NCI-H2196 treated with DMSO at 0.1 percent for 48 hours (cell line): ENCODE results near the gene LEPROT.

Experiments used
- DNase-seq: peaks from one replicate; lab custom pipeline; 2025; ENCODE audit not compliant: unreplicated experiment; lab: John Stamatoyannopoulos, UW

Gene LEPROT

DNA sequence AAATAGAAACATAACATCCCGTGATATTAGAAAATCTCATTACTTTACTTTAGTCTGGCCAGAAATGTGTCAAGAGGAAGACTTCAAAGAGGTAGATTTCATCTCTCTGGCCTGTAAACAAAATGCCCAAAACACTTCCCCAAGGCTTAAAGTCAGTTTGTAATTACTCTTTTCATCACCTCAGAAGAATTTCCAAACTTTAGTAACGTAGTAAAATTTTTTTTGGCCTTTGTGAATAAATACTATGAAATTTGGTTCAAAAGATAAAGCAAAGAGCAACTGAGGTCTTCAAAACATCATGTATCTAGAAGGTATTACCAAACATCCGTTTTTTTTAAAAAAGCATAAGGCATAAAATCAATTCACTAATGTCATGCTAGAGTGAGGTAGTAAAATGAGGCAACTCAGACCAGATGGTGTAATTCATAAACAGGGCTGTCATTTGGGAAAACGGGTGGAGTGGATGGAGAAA is 51.4 kb downstream of the LEPROT start:
- no peak for DNase-seq

DNA sequence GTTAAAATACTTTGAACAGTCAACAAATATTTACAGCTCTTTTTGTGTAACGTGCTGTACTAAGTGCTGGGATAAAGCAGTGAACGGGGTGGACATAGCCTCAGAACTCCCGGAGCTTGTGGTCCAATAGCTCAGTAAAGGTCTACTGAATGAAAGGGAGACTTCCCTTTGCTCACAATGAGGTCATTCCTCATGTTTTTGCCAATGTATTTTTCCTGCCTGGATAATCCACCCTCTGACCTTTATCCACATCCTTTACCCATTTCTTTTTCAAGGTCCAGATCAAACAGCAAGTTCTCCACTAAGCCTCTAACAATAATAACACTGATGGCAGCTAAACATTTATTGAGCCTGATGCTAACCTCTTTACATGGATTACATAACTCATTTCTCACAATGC is 55.9 kb downstream of the LEPROT start:
- no peak for DNase-seq

DNA sequence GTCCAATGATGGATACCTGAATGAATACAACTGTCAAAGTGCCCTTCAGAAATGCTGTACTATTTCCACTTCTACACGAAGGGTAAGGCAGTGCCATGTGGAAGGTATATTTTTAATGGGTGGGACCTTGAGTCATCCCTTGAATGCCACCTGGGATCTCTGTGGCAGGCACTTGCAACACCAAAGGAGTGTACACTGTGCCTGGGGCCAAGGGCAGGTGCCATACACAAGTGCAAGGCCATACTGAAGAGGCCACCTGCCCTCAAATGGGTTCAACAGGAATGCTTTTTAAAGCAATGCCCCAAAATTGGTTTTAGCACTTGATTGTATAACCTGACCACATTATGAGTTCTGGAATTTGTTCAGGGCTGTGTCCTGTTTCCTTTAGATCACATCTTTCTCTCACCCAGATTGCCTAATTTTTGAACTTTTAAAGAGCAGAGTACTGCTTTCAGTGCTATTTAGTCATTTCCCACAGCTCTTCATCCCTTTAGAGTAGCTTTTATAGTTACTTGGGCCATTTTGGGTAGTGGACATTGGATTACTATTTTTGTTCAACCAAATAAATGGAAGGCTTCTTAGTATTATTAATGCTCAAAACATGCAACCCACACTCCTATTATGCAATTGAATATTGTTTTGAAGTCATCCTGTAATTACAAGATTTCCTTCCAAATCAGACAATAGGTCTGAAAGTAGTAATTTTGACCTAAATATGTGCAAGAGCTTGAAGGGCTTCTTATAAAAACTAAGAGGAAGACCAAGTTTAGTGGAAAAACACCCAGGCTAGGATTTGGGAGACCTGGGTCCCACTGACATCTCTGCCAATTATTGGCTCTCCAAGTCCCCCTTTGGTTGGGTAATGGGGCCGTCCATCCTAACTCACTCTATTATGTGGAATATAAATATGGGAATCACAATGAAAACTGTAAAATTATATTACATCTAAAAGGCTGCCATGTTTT is 57.2 kb downstream of the LEPROT start:
- DNase-seq, result no peak

DNA sequence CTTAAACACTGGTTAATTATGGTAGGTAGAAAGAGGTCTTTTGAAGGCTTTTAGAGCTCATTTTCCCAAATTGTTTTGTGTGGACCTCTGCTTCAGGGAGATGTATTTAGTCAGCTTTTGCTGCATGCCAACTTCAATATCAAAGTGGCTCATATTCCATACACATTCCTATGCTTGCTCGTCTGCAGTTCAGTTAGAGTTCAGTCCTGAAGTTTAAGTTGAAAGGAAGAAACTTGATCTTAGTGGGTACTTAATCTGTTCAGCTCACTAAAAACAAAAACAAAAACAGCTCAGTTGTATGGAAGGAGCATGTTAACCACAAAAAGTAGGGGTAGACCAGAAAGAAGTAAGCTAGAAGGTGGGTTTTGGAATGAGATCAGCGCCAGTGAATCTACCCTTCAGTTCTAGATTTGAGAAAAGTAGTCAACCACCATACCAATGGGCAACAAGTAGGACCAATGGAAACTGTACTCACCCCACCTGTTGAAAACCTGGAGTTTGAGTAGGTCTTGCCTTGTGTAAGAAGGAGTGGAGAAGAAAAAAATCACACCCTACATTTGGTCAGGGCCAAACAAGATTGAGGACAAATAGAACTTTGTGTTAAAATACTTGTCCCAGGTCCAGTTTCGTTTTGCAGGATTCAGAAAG is 58.0 kb downstream of the LEPROT start:
- DNase-seq, result no peak

DNA sequence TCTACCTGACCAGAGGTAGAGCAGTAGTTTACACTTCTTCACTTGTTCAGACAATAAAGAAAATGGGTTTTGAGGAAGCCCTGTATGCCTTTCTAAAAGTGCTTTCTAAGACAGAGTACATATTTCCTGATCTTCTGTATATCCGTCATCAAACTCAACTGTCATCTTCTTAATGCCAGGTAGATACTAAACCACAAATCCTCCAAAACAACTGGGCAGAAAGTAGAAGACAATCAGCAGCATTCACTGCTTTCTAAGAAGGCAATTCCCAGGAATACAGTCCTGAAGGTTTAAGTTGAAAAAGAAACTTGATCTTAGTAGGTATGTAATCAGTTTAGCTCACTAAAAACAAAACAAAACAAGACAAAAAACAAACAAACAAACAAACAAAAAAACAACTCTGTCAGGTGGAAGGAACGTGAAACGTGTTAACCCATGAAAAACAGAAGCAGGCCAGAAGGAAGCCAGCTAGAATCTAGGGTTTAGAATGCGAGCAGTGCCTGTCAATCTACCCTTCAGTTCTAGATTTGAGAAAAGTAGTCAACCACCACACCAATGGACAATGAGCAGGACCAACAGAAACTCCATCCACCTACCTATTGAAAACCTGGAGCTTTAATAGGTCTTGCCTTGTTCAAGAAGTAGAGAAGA is 59.2 kb downstream of the LEPROT start:
- no peak for DNase-seq

DNA sequence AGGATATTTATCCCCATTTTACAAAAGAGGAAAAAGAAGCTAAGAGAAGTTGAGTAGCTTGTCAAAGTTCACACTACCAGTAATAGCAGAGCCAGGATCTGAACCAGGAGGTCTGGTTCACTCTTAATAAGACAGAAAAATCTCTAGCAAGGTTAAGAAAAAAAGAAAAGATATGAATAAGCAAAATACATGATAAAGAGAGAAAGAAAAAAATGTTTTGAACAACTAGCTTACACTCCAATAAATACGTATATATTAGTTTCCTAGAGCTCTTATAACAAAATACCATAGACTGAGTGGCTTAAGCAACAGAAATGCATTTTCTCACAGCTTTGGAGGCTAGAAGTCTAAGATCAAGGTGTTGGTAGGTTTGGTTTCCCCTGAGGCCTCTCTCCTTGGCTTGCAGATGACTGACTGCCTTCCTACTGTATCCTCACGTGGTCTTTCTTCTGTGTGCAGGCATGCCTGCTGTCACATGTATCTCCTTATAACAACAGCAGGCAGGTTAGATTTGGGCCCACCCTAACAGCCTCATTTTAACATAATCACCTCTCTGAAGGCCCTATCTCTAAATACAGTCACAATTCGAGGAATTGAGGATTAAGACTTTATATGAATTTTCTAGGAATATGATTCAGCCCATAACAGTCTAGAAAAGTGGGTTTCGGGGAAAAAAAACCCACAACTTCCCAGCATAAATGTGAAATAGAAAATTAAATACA is 60.4 kb downstream of the LEPROT start:
- DNase-seq, result no peak

DNA sequence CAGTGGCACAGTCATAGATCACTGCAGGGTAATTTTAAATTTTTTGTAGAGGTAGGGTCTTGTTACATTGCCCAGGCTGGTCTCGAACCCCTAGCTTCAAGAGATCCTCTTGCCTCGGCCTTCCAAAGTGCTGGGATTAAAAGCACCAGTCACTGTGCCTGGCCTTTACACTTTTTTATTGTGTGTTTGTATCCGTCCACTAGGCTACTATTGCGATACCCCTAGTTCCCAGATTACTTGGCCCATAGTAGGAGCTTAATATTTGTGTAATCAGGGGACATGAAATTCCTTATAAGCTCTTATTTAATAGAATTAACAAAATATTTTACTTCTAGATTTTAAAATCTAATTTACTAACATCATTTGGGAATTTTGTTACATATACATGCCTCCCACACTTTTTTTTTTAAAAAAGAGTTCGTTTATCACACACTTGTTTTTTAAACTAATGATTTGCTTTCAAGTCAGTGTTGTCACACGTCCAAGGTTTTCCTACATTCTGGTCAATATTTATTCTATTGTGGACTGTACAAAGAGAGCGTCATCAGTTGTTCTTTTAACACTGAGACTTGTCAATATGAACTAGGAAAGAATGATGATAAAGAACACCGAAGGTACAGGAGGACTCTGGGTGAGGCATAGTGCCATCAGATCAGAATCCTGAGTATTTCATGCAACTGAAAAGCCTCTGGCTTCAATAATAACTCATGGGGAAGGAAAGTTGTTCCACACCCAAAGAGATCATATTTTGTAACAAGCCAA is 63.7 kb downstream of the LEPROT start:
- no peak for DNase-seq
